OCI-M2 (cell line): ENCODE data around the gene CA5A.
"Not testable (repeated sequence)": the region's sequence is repeated elsewhere in the genome, so short reads cannot be mapped to it uniquely, and the experiment has no call there.

Experiments used
- DNase-seq: peaks from one replicate; lab custom pipeline; 2025; ENCODE audit not compliant: unreplicated experiment; lab: John Stamatoyannopoulos, UW

The CA5A gene

DNA sequence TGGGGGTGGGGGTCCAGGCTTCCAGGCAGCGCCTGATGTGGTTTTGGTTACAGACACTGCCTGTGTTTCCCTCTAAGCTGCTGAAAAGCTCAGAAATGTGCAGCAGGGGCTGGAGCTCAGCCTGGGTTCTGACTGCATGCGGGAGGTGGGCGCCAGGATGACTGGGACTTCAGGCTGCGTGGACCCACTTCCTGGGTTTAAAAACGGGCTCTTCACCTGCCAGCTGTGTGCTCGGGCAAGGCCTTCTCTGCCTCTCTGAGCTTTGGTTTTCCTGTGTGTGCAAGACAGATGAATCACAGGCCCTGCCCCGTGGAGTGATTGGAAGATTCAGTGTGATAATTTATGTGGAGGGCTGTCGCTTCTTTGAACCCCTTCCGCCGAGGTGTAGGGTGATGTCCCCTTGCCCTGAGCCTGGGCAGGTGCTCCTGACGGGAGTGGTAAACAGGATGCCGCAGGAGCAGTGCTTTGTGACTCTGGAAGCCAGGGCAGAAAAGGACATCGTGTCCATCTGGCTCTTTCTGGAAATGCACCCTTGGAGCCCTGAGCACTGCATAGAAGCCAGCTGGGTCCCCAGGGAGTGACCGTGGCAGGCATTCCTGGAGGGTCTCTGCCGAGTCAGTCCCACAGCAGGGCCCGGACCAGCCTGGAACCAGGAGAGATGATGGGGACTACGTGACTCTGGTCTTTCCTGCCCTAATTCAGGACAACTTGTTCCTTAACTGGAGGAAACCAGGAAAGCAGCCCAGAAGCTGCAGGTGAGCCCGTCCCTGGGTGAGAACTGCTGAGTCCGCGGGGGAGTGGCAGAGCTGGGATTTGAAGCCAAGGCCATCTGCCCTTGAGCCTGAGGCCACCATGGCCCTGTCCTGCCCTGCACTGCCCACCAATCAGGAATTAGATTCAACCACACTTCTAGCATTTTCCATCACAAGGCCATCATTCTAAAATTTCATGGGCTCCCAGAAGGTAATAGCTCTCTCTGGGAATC is 38.5 kb downstream of the CA5A start:
- no peak for DNase-seq

DNA sequence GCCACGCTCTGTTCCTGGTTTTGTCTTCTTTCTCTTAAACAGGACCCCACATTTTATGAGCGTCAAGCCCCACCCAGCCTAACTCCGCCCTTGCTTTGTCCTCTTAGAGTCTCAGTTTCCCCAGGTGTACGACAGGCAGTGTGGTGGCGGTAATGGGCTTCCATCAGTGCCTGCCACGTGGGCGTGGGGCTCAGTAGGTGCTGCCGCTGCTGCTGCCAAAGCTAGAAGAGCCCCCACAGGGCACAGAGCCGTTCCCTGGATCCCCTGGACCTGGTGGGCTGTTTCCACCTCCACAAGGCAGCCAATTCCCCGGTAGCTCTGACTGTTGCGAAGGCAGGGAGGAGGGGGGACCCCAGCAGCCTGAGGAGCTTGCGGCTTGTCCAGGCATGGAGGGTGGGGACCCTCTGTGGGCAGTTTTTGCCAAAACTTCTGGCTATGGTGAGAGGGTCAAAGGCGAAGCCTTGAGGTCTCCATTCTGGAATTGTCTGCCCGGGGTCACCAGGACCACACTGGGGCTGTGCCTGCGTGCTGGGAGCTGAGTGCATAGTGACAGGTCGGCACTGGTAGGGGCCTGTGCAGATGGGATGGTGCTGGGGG is 39.3 kb downstream of the CA5A start:
- DNase-seq: not testable (repeated sequence)

DNA sequence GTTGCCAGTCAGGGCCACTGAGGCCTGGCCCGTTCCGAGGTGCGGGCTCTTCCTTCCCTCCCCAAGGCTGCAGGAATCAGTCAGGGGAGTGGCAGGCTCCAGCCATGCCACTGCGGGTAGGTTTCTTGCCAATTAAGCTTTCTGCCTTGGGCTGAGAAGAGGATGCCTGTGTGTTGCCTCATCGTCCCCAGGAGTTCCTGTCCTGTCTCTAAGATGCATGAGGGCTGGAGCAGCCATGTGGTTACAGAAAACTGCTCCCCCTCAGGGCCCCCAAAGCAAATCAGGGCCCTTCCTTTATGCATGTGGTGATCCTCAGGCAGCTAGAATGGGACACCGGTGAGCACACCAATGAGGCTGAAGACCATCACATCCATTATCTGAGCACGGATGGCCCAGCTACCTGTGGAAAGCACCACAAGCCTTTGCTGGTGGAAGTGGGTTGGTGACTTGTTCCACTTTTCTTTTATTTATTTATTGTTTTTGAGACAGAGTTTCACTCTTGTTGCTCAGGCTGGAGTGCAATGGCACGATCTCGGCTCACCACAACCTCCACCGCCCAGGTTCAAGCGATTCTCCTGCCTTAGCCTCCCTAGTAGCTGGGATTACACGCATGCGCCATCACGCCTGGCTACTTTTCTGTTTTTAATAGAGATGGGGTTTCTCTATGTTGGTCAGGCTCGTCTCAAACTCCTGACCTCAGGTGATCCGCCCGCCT is 40.0 kb downstream of the CA5A start:
- not testable (repeated sequence) for DNase-seq

DNA sequence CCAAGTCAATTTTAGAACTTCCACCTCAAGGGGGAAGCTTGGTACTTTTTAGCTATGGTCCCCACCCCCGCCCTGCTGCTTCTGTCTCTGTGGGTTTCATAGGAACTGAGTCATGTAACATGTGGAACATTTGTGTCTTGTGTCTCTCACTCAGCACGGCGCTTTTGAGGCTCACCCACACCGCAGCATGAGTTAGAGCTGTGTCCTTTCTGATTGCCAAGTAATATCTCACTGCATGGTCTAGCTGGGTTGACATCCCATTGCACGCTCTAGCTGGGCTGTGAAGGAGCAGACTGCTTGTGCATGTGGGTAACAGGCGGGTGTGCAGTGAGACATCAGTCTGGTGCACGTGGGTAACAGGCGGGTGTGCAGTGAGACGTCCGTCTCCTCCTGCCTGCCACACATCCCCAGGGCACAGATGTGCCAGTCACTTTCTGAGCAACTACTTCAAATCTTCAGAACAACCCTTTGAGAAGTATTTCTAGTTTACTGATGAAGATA is 40.6 kb downstream of the CA5A start:
- no peak for DNase-seq

DNA sequence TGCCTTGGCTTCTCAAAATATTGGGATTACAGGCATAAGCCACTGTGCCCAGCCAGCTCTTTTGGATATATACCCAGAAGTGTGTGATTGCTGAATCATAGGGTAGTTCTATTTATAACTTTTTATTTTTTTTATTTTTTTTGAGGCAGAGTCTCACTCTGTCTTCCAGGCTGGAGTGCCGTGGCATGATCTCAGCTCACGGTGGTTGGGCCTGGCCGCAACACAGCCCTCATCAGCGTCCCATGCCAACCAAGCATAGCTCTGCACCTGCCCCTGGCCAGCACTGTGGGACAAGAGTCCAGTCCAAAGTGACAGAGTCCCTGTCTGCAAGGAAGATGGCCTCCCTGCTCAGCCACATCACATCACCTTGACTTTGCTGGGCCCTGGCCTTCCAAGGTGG is 42.3 kb downstream of the CA5A start:
- DNase-seq: not testable (repeated sequence)

DNA sequence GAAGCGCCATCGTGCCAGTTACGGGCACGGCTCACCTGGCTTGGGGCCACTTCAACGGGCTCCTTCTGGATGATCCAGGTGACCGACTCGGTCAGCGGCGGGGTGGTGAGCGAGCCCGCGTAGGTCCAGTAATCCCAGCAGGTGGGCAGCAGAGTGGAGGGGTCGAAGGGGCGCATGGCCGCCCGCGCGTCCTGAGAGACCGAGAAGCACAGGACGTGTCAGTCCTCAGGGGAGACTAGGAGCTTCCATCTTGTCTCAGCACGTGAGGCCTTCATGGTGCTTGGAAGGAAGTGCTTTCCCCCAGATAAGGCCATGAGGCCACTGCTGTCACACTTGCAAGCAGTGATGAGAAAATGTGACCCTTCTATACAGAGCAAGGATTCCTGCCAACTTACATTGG is 44.6 kb downstream of the CA5A start:
- DNase-seq: no peak

DNA sequence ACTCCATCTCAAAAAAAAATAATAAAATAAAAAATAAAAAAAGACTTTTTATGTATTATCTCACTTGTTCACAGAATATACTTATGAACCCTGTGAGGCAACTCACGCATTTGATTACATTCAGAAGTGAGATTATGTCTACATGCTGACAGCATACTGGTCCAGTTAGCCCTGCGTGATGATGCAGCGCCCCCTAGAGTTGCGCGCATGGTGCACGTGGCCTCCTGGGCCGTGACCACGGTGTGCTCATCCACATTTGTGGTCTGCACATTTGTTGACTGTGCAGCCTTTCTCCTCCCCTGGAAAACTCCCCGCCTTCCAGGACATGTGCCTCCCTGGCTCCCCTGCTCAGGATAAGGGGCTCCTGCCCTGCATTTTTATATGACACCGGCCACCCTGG is 46.6 kb downstream of the CA5A start:
- not testable (repeated sequence) for DNase-seq

DNA sequence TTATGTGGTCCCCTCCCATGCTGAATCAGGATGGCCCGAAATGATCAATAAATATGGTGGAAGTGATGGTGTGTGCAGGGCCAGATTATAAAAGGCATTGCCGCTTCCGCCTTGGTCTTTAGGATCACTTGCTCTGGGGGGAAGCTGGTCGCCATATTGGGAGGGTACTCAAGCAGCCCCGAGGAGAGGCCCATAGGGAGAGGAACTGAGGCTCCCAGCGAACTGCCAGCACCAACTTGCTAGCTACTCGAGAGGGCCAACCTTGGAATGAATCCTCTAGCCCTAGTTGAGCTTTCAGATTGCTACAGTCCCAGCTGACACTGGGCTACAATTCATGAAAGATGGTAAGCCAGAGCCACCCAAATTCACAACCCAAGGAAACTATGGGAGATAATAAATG is 48.0 kb downstream of the CA5A start:
- not testable (repeated sequence) for DNase-seq

DNA sequence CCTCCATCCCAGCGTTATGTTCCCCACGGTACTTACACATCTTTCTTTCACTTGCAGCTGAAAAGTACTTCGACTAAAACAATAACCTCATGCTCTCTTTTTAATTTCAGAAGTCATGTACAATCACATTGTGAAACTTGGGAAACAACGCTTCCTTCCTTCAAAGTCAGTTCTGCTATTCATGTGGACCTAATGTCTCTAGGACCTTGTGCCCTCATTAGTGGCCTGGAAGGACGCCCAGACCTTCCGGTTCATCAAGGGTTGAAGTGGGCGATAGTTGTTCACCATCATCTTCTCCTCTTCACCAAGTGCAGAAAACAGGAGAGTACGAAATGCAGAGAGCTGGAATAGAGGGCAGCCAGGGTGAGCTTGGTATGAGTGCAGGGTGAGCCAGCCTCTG is 48.4 kb downstream of the CA5A start:
- not testable (repeated sequence) for DNase-seq

DNA sequence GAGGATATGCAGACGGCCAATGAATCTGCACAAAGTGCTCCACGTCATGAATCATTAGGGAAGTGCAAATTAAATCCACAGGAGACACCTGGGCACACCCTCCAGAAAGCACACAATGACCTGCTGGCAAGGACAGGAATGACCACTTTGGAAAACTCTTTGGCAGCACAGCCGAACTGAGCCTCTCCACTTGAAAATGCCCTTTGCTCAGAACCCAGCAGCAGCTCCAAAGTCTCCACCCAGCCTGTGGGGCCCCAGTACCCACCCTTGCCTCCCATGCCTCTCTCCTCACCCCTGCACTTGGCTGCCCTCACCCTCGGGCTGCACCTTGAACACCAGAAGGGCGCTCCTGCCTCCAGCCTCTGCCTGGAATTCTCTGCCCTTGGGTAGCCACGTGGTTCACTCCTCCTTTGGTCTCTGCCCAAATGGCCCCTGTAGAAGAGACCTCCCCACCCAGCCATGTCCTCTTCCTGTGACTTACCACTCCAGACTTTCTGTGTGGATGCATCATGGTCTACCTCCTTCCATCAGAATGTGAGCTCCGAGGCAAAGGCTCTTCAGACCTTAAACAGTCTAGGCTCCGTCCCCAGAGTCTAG is 50.9 kb downstream of the CA5A start:
- not testable (repeated sequence) for DNase-seq

DNA sequence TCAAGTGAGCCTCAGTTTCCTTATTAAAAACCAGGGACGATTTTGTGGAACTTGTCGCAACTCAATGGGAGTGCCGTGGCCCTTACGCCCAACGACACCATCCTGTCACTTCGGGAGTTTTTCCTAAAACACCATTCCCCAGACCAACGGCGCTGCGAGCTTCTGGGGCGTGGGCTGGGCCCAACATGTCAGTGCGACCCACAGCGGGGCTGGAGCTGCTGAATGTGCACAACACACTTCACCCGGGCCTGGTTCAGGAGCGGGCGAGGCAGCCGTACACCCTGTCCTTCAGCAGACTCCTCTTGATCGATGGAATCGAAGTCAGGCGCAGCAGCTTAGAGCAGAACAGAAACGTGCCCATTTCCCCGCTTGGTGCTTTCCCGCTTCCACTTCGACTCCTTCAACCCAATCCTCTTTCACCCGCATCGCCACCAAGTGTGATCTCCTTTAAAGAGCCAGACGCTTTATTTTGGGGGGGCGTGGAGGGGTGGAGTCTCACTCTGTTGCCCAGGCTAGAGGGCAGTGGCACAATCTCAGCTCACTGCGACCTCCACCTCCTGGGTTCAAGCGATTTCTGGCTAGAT is 53.8 kb downstream of the CA5A start:
- no peak for DNase-seq

DNA sequence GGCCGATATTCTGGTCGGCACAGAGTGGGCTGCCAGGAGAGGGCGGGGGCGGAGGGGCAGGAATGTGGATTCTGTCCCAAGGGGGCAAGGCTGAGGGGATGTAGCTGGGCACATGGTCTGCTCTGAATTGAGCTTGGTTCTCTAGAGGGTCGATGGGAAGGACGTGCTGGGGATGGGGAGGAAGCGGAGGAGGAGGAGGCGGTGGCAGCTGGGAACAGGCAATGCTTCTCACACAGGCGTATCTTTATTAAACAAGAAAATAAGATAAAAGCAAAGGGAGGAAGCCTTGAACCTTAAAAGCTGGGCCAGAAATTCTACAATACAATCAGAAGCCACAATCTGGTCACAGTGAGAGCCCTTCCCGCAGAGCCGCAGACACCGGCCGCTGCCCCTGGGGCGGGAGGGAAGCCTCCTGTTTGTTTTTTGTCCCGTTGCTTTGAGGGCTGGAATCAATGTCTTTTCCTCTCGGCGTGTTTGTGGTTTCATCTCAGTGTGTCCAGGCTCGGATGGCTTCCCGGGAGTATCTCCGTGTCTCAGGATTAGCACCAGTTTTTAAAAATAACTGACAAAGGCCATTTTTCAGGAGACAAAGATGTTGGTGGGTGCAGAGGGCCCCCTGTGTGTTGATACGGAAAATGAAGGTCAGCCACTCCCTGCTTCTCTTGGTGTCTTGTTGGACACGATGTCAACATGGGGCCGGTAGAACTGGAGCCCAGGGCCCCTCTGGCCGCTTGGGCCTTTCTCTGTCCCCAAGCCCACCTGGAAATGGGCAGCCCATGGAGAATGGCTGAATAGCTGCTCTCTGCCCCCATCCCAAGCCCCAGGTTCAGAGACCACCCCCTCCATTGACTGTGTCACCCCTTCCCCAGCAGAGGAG is 54.8 kb downstream of the CA5A start:
- no peak for DNase-seq

DNA sequence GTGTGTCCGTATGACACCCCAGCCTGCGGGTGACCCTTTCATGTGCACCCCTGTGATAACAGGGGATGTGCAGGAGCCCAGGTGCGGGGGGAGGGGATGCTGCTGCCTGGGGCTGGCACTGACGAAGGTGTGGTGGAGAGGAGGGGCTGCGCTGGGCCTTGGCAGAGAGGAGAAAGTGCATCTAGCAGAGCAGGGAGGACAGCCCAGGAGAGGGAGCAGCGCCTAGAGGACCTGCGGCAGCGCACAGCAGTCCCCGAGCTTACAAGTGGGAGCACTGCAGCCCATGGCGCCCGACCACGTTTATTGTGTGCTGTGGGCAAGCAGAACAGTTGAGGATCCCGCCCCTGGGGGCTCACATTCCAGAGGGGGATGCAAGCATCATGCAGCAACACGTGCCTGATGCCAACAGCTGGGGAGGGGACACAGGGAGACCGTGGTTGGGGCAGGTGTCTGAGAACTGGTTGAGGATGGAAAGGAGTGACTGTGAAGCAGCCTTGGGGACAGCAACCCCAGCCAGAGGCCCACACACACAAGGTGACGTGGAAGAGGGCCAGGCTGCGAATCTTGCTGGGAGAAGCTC is 56.1 kb downstream of the CA5A start:
- DNase-seq: no peak

DNA sequence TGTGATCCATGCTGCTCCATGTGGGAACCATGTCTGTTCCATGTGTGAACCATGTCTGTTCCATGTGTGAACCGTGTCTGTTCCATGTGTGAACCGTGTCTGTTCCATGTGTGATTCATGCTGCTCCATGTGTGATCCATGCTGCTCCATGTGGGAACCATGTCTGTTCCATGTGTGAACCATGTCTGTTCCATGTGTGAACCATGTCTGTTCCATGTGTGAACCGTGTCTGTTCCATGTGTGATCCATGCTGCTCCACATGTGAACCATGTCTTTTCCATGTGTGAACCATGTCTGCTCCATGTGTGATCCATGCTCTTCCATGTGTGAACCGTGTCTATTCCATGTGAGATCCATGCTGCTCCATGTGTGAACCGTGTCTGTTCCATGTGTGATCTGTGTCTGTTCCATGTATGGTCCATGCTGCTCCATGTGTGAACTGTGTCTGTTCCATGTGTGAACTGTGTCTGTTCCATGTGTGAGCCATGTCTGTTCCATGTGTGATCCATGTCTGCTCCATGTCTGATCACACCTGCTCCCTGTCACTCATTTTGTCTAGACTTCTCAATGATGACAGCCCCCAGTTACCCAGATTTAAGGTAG is 56.8 kb downstream of the CA5A start:
- DNase-seq: not testable (repeated sequence)

DNA sequence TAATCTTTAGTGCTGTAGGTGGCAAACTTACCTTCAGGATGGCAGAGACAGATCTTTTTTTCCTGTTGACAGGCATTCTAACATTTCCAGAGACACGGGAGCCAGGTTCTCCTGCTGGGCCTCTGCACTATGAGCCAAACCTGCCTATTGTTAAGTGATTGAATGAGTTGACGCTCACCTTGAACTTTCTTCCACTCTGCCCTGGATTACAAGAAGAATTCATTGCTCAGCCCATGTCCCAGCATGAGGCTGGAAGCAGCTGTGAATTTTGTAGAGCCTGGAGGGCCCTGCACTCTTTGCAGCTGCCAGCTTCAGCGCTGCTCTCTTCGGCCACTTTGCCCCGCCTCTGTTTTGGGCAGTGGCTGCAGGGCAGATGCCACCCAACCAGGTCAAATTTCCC is 57.6 kb downstream of the CA5A start:
- no peak for DNase-seq

DNA sequence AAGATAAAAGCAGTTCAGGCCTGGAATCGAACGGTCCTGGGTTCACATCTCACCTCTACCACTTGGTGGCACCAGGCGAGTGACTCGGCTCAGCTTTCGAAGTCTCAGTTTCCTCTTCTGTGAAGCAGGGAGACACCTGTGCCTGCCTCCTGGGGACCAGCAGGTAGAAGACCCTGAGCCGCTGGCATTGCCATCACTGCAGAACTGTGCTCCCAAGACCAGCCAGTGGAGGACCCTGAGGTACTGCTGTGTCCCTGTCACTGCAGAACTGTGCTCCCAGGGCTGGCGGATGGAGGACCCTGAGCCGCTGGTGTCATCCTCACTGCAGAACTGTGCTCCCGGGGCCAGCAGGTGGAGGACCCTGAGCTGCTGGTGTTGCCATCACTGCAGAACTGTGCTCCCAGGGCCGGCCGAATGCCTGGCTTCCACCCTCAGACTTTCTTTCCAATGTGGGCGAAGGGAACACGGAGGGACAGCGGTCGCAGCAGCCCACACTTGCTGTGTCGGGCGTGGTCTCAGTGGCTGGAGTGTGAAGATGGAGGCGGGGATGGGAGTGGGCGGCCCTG is 58.3 kb downstream of the CA5A start:
- no peak for DNase-seq

DNA sequence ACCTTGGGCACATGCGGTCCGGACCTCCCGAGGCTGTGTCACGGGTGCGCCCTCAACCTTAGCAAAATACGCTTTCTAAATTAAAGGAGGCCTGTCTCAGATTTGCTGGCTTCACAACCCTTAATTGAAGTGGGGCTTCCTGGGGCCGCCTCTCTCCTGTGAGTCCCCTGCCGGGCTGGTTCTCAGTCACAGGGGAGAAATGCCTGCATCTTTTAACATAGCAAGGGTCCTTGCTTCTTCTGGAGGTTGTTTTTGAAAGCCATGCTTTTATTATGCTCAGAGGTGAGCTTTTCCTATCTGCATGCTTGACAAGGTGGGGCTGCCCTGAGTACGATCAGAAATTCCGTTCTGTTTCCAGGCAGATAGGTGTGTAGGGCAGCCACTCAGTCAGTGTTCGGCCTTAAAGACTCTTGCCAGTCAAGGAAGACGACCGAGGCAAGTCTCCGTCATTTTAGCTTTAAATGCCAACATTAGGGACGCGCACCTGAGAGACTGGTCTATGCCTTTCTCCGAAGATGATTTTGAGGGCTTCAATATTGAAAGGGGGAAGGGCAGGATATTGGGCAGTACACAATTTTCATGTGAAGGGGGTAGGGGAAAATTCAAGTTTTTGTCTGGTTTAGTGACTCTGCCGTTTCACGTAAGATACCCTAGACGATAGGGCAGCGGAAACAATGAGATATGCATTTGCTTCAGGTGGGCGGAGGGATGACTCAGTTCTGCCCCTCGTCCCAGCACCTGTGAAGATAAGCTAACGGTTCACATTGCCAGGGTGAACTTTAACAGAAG is 61.5 kb downstream of the CA5A start:
- no peak for DNase-seq
